Activated T-helper 1 cell treated with anti-CD3 and anti-CD28 coated beads, Interleukin-12 subunit alpha, Interleukin-12 subunit beta, Interleukin-2, Interleukin-4 antibody, amounts not matched to agents 30 ng/mL and 10 ng/mL and 1 ng/mL, durations not matched to agents 14 hours and 24 hours and 36 hours (primary cell): ENCODE data around the gene KRT4. TPM values are rescaled to one million over a fixed set of nuclear protein-coding genes. Genes with fewer than 3 reads are reported as not detected.
"Not testable (repeated sequence)": the region's sequence is repeated elsewhere in the genome, so short reads cannot be mapped to it uniquely, and the experiment has no call there.

Source experiments
- DNase-seq: peaks from one replicate; pipeline ENCODE4 v3.0.0; 2021; ENCODE audit warnings: low spot score
- H3K27ac Mint-ChIP-seq: one replicate; pipeline ENCODE4 v1.8.0; 2021; ENCODE audit warnings: mild to moderate bottlenecking, mixed read lengths
- H3K27me3 Mint-ChIP-seq: one replicate; pipeline ENCODE4 v1.8.0; 2022; ENCODE audit warnings: mild to moderate bottlenecking, moderate library complexity, mixed read lengths; ENCODE audit not compliant: insufficient read depth
- H3K36me3 Mint-ChIP-seq: one replicate; pipeline ENCODE4 v1.8.0; 2021; ENCODE audit warnings: low read depth, mixed read lengths
- H3K4me1 Mint-ChIP-seq: one replicate; pipeline ENCODE4 v1.8.0; 2021; ENCODE audit warnings: low read depth, mixed read lengths
- H3K4me3 Mint-ChIP-seq: one replicate; pipeline ENCODE4 v1.8.0; 2021; ENCODE audit warnings: mild to moderate bottlenecking, moderate library complexity, mixed read lengths
- H3K9me3 Mint-ChIP-seq: one replicate; pipeline ENCODE4 v1.8.0; 2021; ENCODE audit warnings: mixed read lengths
- intact Hi-C: fragments of 100-400 bp; cut with micrococcal nuclease; formaldehyde crosslinking; loops from one replicate; pipeline ENCODE4 v1.15.1; 2024
- total RNA-seq: library from RNA; stranded (reverse); gene quantifications from 2 replicates; pipeline ENCODE4 v1.2.3, GENCODE V29; 2022

Gene KRT4
- total RNA-seq, 1 donor from 2014 or later, result not detected

- Mint-ChIP-seq H3K4me1 (no peaks in the 10 kb centered on the region), H3K9me3 (no peaks in the 10 kb centered on the region), H3K27me3 (no peaks in the 10 kb centered on the region), H3K27ac (no peak overlapping the region), H3K36me3 (no peaks in the 10 kb centered on the region), H3K4me3 (no peak overlapping the region)
- intact Hi-C loops, result no loop called here
- DNase-seq, result no peak
Observed at GRCh38 chr12:52769946-52770345, 44.0 kb downstream of the KRT4 start.

DNA sequence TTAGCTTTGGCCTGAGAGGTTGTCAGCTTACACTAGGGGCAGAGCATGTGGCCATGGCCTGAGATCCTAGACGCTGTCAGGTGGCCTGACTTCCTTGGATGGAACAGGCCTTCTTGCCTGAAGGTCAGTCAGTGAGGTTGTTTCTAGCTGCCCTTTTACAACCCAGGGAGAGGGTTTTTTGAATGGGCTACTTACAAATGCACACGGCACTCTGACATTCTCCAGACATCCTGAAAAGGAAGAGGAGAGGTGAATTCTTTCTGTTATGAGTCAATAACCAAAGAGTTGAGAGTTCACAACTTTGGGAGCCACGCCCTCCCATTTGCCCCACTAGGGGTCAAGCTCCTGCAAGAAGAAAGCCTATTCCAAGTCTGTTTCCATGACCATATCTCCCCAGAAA, 44.6 kb downstream of the KRT4 start:
- Mint-ChIP-seq H3K4me1 (no peaks in the 10 kb centered on the region), H3K27me3 (no peaks in the 10 kb centered on the region), H3K4me3 (no peak overlapping the region), H3K36me3 (no peaks in the 10 kb centered on the region), H3K9me3 (no peaks in the 10 kb centered on the region), H3K27ac (no peak overlapping the region)
- no peak for DNase-seq
- intact Hi-C loops, result no loop called here

- Mint-ChIP-seq H3K27ac (no peak overlapping the region), H3K9me3 (no peaks in the 10 kb centered on the region), H3K4me1 (no peaks in the 10 kb centered on the region), H3K4me3 (no peak overlapping the region), H3K27me3 (no peaks in the 10 kb centered on the region), H3K36me3 (no peaks in the 10 kb centered on the region)
- intact Hi-C loops, result no loop called here
- no peak for DNase-seq
Observed at GRCh38 chr12:52768479-52769200, 45.3 kb downstream of the KRT4 start.

- H3K27me3 Mint-ChIP-seq, result no peaks in the 10 kb centered on the region
- no peaks in the 10 kb centered on the region for H3K9me3 Mint-ChIP-seq
- intact Hi-C loops, result no loop called here
- no peaks in the 10 kb centered on the region for H3K4me1 Mint-ChIP-seq
- no peak overlapping the region for H3K4me3 Mint-ChIP-seq
- DNase-seq, result no peak
- H3K27ac Mint-ChIP-seq, result no peak overlapping the region
- H3K36me3 Mint-ChIP-seq, result no peaks in the 10 kb centered on the region
Observed at GRCh38 chr12:52767427-52767826, 46.5 kb downstream of the KRT4 start.

GRCh38 chr12:52767020-52767379, 46.9 kb downstream of the KRT4 start:
- intact Hi-C loops, result no loop called here
- H3K4me1 Mint-ChIP-seq, result no peaks in the 10 kb centered on the region
- no peaks in the 10 kb centered on the region for H3K9me3 Mint-ChIP-seq
- no peak overlapping the region for H3K4me3 Mint-ChIP-seq
- H3K27me3 Mint-ChIP-seq, result no peaks in the 10 kb centered on the region
- no peaks in the 10 kb centered on the region for H3K36me3 Mint-ChIP-seq
- no peak overlapping the region for H3K27ac Mint-ChIP-seq
- DNase-seq, result no peak

DNA sequence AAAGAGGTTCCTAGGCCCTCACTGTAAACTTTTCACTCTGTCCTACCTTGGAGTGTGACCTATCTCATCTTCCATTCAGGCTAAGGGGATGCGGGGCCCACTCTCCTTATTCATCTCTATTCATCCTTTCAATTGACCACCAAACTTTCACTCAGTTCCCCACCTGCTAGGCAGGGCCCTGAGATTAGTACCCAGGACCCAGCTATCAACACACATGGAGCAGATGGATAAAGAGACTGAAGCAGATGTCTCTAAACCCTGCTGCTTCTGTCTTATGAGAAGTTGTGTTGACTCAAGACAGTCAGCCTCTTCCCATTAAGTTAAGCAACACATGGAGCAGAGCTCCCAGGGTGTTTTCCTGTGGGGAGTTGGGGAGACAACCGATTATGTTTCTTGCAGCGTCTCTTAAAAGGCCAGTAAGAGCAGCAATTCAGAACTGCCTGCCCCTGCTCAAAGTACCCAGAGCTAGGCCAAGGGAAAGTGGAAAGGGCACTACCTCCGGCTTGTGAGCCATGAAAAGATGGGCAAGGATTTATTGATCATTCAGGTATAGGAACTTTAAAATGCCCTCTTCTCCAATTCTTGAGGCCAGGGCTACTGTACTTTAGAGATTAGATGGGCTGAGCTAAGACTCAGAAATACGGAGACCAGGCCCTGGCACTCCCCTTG, 47.4 kb downstream of the KRT4 start:
- no peaks in the 10 kb centered on the region for H3K36me3 Mint-ChIP-seq
- H3K4me3 Mint-ChIP-seq, result no peak overlapping the region
- H3K27ac Mint-ChIP-seq, result no peak overlapping the region
- intact Hi-C loops, result no loop called here
- H3K27me3 Mint-ChIP-seq, result no peaks in the 10 kb centered on the region
- H3K9me3 Mint-ChIP-seq, result peaks cover 2% of the 10 kb centered on the region
- H3K4me1 Mint-ChIP-seq, result no peaks in the 10 kb centered on the region
- no peak for DNase-seq

- no peak for DNase-seq
- H3K9me3 Mint-ChIP-seq, result peaks cover 9% of the 10 kb centered on the region
- H3K27ac Mint-ChIP-seq, result no peak overlapping the region
- H3K4me1 Mint-ChIP-seq, result no peaks in the 10 kb centered on the region
- intact Hi-C loops, result no loop called here
- no peak overlapping the region for H3K4me3 Mint-ChIP-seq
- H3K36me3 Mint-ChIP-seq, result no peaks in the 10 kb centered on the region
- H3K27me3 Mint-ChIP-seq, result no peaks in the 10 kb centered on the region
Observed at GRCh38 chr12:52765702-52766101, 48.2 kb downstream of the KRT4 start.

DNA sequence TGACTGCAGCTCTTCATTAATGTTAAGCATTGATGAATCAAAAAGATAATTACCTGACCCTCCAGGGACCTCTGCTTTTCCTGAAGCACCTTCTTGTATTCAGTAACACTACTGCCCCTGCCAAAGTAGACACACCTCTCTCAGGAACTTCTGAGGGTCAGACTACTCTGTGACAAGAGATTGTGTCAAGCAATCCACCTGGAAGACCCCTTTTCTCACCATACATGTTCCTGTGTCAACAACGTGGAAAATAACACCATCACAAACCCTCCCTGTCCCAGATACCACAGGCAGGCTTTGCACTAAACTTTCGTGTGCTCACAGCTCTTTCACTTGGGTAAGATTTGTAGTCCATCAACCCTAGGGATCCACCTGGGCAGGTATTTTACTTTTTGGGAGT, 49.9 kb downstream of the KRT4 start:
- DNase-seq, result no peak
- Mint-ChIP-seq H3K4me3 (no peak overlapping the region), H3K9me3 (peaks cover 10% of the 10 kb centered on the region), H3K4me1 (no peaks in the 10 kb centered on the region), H3K27me3 (no peaks in the 10 kb centered on the region), H3K27ac (no peak overlapping the region), H3K36me3 (no peaks in the 10 kb centered on the region)
- intact Hi-C loops, result no loop called here

DNA sequence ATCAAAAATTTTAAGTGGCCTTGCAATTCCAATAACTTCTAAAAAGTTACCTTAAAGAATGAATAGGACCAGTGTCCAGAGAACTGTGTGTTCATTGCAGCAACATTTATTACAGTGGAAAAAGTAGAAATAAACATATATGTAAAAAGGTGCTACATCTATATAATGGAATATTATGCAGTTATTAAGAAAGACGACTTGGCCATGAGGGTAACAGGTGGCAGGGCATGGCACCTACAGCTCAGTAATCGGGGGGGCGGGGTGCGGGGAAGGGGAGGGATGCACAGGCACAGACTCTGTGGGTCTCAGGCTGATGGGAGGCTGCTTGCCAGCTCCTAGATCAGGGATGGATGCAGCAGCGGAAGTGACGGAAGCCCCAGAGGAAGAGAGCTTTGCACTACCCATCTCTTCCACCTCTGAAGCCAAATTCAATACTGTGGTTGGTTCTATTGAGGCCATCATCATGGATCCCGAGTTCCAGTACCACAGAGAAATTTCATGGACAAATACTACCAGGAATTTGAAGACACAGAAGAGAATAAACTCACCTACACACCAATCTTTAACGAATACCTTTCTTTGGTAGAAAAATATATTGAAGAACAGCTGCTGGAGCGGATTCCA, 50.8 kb downstream of the KRT4 start:
- no peak for DNase-seq
- H3K4me1 Mint-ChIP-seq, result no peaks in the 10 kb centered on the region
- H3K4me3 Mint-ChIP-seq, result no peak overlapping the region
- H3K36me3 Mint-ChIP-seq, result no peaks in the 10 kb centered on the region
- peaks cover 10% of the 10 kb centered on the region for H3K9me3 Mint-ChIP-seq
- no peak overlapping the region for H3K27ac Mint-ChIP-seq
- intact Hi-C loops, result no loop called here
- H3K27me3 Mint-ChIP-seq, result no peaks in the 10 kb centered on the region

GRCh38 chr12:52761802-52762201, 52.1 kb downstream of the KRT4 start:
- Mint-ChIP-seq H3K27ac (no peak overlapping the region), H3K4me1 (no peaks in the 10 kb centered on the region), H3K9me3 (peaks cover 10% of the 10 kb centered on the region), H3K4me3 (no peak overlapping the region), H3K36me3 (no peaks in the 10 kb centered on the region), H3K27me3 (no peaks in the 10 kb centered on the region)
- DNase-seq, result no peak
- intact Hi-C loops, result no loop called here

DNA sequence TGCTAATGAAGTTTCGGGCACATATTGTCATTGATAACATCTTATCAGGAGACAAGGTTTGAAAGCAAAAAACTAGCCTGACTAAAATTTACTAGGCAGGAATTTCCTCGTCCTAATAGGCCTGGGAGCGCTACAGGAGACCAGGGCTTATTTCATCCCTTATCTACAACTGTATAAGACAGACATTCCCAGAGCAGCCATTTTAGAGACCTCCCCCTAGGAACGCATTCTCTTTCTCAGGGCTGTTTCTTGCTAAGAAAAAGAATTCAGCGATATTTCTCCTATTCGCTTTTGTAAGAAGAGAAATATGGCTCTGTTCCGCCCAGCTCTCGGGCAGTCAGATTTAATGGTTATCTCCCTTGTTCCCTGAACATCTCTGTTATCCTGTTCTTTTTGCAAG, 52.7 kb downstream of the KRT4 start:
- H3K27me3 Mint-ChIP-seq, H3K4me3 Mint-ChIP-seq, H3K36me3 Mint-ChIP-seq, intact Hi-C loops, DNase-seq, H3K4me1 Mint-ChIP-seq, H3K27ac Mint-ChIP-seq: not testable (repeated sequence)
- H3K9me3 Mint-ChIP-seq, result peaks cover 10% of the 10 kb centered on the region

- intact Hi-C loops, result no loop called here
- Mint-ChIP-seq H3K27ac (no peak overlapping the region), H3K4me1 (no peaks in the 10 kb centered on the region), H3K36me3 (no peaks in the 10 kb centered on the region), H3K9me3 (peaks cover 10% of the 10 kb centered on the region), H3K27me3 (peaks cover 2% of the 10 kb centered on the region), H3K4me3 (no peak overlapping the region)
- DNase-seq, result no peak
Observed at GRCh38 chr12:52760623-52761022, 53.3 kb downstream of the KRT4 start.

- Mint-ChIP-seq H3K27me3 (peaks cover 2% of the 10 kb centered on the region), H3K9me3 (peaks cover 10% of the 10 kb centered on the region), H3K4me3 (no peak overlapping the region)
Observed at GRCh38 chr12:52759695-52760094, 54.2 kb downstream of the KRT4 start.

More at GRCh38 chr12:52759695-52760094, 54.2 kb downstream of the KRT4 start:
- H3K36me3 Mint-ChIP-seq, result no peaks in the 10 kb centered on the region
- no peak for DNase-seq
- H3K27ac Mint-ChIP-seq, result no peak overlapping the region
- intact Hi-C loops, result no loop called here
- H3K4me1 Mint-ChIP-seq, result no peaks in the 10 kb centered on the region
